ENCODE measurements around the gene HMX1.

The HMX1 gene

DNA sequence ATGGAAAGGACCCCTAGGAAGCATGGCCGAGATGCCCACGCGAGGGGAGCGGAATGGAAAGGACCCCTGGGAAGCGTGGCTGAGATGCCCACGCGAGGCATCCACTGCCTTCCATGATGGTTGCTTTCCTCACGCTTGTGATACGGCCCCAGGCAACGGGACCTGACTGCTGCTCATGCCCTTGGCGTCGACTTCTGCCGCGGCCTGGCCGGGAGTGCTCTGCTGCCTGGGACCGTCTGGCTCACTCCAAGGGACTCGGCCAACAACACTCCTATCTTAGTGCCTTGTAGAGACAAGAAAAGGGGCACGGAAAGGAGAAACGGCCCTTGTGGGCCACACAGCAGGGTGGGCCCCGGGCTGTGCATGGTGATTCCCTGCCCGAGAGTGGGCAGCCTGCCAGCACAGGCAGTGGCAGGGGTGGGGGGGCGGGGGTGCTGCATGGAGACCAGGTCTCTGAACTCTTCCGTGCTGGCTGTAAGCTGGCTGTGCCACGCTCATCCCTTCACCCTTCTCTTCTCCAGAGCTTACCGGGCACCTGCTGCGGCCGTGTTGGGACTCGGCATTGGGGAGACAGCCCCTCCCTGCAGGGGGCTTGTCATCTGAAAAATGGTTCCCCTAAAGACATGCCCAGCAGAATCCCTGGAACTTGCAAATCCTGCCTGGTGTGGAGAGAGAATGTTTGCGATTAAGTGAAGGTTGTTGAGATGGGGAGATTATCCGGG lies 38.6 kb upstream of the HMX1 start:
- no peak for DNase-seq (ENCODE audit: low read depth in 2 of 2)

DNA sequence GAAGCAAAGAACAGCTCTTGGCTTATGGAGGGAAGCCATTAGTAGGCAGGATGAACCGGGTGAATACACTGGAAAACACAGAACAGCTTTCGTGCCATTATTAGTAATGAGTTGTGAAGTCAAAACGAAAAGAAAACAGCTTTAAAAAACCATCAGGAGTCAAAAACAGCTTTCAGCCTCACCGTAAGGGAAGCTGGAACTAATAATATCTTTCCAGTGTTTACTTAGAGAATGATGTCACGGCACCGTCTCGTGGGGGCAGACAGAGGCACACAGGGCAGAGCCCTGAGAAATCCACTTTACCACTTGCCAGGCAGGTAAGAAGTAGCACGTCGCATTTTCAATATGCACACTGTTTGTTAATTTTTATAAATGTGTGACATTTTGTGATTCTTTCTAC lies 37.9 kb upstream of the HMX1 start:
- DNase-seq (ENCODE audit: low read depth in 2 of 2), result no peak

DNA sequence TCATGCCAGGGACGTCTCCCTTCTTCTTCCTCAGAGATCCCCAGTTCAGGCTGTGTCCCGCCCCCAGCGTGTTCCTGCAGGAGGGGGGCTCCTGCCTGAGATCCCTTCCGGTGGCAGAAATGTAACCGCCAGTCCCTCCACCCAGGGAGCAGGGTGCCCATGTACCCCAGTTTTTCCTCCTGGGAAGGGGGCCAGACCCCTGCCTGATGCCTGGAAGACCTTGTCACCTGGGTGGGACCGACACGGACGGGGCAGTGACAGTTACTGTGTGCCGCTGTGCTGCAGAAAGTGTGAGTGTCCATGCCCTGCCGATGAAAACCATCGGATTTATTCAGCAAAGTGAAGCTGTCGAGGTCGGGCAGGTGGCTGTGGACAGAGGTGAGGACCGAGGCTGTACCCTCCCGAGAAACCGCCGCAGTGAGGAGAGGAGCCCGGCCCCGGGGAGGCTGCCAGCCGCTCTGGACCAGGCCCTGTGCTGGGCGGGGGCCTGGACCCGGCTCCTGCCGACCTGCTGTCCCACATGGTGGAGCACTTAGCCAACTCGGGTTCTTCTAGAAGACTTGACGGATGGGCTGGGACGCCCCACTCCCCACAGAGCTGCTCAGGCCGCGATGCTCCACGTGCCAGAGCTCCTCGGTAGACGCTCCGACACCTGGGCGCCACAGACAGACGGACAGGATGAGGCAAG lies 36.7 kb upstream of the HMX1 start:
- DNase-seq (ENCODE audit: low read depth in 2 of 2), result no peak

DNA sequence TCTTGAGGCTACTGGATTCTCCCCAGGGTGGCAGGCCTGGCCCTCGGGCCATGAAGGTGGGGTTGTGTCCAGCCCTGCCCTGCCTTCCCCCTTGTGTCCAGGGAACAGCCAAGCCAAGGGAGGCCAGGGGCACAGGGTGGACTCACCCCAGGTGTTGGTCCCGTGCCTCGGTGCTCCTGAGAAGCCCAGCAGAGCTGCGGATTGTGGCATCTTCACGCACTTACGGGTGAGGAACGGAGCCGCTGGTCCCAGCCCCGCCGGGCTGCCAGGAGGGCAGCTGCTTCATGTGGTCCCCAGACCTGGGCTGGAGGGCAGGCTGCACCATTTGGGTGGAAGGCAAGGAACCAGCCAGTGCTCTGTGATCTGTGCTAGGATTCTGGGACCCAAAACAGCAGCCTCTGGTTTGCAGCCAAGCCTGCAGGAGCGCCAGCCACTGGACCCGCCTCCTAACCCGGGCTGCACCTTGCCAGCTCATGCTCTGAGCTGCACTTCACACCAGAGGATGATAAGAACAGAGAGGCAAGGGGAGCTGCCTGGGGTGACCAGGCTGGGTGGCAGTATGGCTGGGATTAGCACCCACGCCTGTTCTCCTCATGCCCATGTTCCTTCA lies 36.1 kb upstream of the HMX1 start:
- DNase-seq (ENCODE audit: low read depth in 2 of 2), result no peak

DNA sequence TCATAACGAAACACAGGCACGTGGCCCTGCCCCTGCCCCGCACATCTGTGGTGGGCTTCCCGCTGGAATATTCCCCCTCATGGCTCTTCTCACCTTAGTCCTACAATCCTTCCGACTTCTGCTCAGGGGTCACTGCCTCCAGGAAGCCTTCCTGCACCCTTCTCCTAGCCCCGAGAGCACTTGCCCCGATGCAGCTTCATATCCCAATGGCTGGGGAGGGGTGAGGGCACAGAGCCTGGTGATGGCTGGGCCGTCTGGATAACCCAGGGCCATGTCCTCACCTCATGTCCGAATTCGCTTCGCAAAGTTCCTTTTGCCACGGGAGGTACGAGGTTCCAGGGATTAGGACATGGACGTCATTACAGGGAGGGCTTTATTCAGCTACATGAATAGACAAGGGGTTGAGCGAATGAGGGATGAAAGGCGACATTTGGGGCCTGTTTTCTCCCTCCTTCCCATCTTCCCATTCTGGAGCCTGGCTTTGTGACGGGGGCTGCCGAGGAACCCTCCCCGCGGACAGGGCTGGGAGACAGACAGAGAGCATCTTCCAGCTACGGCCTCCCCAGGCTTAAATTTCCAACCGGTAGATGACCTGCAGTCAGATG lies 35.5 kb upstream of the HMX1 start:
- DNase-seq (ENCODE audit: low read depth in 2 of 2), result no peak

DNA sequence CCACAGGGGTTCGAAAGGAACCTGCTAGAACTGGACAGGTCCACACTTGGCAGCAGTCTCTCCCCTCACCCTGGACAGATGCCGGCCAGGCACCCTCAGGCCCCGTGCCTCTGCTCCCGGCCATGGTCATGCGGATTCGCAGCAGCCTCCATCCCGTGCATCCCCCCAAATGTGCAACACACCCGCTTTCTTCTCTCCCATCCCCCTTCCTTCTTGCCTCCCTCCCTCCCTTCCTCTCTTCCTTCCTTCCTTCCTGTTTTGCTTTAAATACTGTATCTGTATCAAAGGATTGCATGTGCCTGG lies 35.0 kb upstream of the HMX1 start:
- no peak for DNase-seq (ENCODE audit: low read depth in 2 of 2)

DNA sequence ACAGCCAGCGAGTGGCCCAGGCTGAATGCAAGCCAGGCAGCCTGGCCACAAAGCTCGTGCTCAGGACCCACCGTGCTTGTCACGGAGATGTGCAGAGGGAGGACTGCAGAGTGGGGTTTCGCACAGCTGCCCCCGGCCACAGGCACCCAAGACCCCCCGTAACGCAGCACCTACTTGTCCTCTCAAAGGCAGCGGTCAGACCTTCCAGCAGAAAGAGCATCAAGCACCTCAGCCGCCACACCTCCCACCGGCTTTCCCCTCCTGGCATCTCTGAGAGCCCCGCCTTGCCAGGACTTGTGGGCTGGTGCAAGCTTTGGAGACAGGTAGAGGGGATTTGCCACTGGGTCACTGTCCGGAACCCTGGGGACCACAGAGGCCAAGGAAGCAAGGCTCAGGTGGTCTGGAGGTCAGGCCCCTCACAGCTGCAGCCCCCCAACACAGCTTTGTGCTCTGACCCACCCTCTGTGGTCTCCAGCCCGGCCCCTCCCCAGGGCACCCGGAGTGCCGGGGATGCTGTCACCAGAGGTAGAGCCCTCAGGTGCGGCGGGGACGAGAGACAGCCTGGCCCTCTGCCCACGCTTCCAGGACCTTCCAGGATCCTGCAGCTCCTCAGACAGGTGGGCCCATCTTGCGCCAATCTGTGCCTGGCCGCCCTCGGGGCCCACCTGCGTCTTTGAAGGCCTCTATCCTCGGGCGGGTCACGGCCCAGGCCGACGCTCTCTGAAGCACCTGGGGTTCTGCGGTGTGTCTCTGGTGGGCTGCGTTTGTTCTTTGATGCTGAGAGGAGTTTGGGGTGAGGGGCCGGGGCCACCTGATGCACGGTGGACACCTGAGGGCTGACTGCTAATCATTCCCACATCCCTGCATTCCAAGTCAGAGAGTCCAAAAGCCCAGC lies 34.4 kb upstream of the HMX1 start:
- DNase-seq (ENCODE audit: low read depth in 2 of 2), result no peak

DNA sequence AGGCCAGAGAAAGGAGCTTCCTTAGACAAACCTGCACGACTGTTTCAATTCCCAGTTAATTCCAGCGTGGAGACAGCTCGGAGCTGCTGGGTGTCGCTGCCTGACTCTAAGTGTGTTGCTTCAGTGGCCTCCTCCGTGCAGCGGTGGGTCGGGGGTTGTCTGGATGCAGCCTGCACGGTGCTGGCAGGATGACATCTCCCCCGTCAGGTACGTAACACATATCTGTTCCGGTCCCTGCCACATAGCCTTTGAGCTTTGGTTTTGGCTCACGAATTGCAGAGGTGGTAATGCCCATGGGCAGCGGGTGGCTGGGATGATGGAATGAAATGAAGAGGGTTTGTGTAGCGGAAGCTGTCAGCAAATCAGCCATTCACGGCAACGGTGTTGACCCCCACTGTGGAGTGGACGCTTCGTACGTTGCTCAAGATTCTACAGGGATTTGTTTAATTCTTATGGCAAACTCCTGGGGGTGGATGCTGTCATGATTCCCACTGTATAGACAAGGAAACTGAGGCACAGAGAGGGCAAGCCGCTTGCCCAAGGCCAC lies 33.7 kb upstream of the HMX1 start:
- DNase-seq (ENCODE audit: low read depth in 2 of 2), result no peak

DNA sequence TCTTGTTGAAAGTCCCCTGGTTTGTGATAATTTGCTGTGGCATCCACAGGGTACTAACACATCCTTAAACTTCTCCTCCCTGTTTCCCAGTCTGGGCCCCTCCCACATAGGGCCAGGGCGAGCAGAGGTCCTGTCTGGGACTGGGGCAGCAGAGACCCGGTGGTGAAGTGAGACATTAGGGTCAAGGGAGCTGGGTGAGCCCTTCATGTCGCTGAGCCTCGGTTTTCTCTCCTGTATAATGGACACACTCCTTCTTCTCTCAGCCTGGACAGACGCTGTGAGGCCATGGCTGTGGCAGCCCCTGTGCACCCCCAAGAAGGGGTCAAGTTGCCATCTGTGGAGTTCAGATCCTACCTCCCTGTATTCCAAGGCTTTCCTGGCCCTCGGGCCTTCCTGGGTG lies 33.0 kb upstream of the HMX1 start:
- no peak for DNase-seq (ENCODE audit: low read depth in 2 of 2)

DNA sequence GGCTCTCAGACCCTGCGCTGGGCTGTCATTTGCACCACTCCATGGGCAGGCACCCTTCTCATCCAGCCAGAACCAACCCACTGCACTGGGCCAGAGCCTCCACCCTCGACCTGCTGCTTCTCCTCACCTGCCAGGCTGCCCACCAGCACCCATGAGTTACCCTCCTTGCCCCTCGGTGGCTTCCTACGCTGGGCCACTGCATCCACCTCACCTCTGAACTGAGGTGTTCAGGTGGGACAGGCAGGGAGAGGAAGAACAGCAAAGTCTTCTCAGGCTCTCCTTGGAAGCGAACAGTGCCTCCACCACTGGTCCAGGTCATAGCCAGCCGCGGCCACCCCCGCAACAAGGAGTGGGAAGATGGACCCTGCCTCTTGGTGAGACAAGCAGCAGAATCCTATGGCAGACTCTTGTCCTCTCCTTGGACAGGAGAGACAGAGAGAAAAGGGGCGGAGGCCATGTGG lies 32.4 kb upstream of the HMX1 start:
- DNase-seq (ENCODE audit: low read depth in 2 of 2), result no peak

DNA sequence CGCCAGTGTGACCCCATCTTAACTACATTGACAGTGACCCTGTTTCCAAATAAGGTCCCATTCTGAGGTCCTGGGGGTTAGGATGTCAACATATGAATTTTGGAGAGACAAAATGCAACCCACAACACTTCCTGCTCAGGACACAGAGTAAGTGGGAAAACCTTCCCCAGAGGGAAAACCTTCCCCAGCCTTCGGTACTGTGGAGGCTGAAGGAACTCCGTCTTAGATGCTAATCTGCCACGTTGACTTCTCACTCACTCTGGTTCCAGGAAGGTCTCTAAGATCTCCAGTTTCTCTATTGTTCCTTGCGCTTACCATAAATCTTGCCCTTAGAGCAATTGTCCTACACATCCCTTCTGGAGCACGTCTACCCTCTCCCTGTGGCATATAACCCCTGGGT lies 29.7 kb upstream of the HMX1 start:
- DNase-seq (ENCODE audit: low read depth in 2 of 2), result no peak

DNA sequence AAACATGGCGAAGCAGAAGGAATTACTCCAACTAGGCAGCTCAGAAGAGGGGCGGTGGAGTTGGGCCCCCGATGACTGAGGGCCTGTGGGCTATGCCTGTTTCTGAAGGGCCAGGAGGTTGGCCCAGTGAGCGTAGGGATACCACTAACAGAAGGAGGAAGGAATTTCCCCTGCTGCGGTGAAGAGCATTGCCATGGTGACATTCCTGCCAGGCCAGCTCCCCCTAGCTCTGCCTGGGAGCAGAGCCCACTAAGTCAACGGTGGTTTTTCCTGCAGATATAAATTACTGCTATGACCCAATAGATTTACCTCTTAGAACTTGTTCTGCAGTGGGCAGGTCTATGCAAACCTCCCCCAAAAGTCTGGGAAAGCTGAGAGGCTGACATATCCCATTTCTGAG lies 28.9 kb upstream of the HMX1 start:
- DNase-seq (ENCODE audit: low read depth in 2 of 2), result no peak

DNA sequence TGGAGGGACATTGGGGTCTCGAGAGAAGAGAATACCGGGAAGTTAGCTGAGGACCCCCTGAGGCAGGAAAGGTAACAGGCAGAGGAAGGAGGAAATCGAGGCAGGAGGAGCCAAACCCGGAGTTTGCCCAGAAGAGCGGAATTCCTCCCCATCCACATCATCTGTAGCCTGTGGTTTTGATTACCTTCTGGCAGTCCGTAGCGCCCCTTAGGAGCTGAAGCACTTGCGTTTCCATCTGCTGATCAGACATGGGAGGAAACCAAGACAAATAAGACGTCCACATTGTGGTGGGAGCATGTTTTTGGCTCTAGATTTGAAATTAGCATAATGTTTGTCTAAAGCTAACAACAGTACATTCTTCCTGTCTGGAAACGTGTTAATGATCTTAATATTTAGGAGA lies 26.8 kb upstream of the HMX1 start:
- DNase-seq (ENCODE audit: low read depth in 2 of 2), result no peak

DNA sequence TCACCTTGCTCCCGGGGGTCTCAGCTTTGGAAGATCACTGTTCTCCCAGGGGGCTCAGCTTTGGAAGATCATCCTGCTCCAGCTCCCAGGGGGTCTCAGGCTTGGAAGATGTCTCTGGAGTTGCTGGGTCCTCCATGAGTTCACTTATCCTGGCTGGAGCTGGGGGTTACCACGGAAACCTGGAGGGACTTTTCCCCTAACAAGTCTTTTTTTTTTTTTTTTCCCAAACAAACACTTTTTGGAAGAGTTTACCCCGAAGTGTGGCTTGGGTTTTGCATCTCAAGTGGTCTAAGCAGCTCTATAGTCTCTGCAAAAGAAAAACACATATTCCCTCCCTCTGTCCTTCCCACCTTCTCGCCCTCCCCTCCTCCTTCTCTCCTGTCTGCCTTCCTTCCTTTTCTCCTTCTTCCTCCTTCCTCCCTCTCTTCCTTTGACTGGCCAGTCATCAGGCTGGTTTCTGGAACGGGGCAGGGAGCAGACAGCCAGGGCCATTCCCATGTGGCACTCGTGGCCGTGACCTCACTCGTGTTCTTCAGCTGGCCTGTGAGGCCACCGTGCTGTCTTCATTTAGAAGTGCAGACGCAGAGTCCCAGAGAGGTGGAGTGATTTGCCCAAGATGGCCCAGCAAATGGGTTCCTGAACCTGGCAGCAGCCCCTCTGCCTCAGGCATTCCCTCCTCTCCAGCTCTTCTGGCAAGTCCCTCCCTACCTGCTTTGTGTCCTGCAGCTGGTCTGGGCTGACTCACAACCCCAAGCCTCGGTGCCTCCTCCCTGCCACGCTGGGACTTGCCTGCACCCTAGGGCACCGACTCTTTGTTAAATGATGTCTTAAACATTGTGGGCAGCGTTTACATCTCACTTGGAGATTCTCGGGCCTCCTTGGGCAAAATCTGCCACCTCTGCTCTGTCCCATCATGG lies 25.9 kb upstream of the HMX1 start:
- DNase-seq (ENCODE audit: low read depth in 2 of 2), result no peak

DNA sequence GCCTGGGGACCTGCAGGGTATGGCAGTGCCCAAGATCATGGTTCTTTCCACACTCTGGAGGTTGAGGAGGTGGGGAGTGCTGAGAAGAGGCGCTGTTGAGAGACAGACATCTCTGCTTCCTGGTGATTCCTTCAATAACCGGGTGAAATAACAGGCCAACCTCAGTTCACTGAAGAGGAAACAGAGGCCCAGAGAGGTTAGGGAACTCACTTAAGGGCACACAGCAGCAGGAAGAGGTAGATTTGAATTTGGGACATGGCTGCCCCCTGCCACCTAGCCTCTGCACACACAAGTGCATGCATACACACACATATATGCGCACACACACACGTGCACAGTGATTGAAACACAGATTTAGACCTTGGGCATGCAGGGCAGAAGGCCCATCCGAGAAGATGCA lies 24.9 kb upstream of the HMX1 start:
- no peak for DNase-seq (ENCODE audit: low read depth in 2 of 2)

DNA sequence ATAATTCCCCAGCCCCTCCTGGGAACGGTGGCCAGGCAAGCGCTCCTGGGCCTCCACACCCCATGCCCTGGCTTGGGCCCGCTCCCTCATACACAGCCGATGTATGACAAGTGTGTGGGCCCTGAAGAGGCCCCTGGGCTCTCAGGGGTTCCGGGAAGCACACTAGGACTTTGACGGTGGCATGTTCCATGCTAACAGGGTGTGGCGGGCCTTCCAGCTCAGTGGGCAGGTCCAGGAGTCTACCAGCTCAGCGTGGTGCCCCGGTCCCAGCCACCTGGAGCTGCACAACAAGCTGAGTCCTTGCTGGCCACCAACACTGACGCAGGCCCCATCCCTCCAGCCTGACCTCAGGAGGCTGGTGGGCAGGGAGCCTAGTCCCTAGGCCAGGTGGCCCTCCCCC lies 24.4 kb upstream of the HMX1 start:
- no peak for DNase-seq (ENCODE audit: low read depth in 2 of 2)

DNA sequence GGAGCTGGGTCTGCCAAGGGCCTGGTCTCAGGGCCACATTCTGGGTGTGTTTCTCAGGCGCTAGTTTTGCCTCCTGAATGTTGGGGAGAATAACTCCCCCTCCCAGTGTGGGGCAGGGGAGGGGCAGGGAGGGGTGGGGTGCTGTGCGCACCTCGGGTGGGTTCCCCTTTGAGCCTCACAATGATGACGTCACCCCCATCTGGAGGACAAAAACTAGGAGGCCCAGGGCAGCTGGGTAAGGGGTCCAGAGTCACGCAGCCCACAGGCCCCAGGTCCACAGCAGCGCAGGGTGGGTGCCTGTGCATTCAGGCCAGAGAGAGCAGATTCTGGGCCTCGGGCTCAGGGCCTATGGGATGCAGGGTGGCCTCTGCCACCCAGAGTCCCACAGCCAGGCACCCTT lies 23.7 kb upstream of the HMX1 start:
- DNase-seq (ENCODE audit: low read depth in 2 of 2), result no peak

DNA sequence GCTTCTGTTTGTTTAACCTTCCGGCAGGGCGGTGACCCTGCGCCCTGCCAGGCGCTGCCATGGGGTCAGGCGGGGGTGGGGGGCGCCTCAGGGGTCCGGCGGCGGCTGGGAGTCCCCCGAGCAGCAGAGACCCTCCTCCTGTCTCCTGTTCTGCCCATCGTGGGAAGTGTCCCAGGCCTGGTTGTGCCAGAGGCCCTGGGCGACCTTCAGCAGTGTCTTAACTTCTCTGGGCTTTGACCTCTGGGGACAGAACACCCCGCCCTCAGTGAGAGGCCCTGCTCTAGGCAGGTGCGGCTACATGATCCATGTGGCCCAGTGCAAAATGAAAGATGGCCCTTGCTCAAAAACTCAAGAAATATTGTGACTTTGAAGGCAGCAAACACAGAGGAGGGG lies 22.8 kb upstream of the HMX1 start:
- no peak for DNase-seq (ENCODE audit: low read depth in 2 of 2)

DNA sequence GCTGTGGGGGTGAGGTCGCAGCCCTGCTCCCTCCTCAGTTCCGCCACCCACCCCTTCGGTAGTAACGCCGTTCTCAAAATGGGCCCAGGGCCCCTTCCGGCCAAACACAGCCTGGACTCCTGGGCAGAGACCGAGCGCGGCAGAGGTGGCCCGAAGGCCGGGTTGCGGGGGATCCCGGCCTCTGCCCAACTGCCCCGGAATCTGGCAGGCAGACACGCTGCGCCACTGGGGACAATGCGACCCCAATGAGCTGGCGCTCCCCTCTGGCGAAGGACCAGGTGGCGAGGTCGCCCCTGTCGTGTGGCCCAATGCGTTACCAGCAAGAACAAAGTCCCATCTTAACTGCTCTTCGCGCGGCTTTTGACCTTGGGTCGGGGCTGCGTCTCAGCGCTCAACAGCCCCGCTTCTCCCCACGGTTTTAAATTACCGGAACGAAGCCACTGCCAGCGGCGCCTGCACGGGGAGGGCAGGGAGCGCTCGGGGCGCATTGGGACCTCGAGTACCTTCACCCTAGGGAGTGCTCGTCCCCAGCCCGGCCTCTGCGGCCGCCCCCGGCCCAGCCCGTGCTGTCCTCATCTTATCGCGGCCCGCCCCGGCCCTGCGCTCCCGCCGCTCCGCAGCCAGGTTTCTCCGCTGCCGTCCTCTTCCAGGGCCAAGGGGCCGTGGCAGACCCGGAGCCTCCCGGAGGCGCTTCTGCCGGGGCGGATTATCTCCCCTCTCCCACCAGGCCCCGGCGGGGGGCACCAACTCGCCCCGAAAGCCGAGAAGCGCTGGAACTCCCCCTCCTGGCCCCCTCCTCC lies 22.2 kb upstream of the HMX1 start:
- no peak for DNase-seq (ENCODE audit: low read depth in 2 of 2)

DNA sequence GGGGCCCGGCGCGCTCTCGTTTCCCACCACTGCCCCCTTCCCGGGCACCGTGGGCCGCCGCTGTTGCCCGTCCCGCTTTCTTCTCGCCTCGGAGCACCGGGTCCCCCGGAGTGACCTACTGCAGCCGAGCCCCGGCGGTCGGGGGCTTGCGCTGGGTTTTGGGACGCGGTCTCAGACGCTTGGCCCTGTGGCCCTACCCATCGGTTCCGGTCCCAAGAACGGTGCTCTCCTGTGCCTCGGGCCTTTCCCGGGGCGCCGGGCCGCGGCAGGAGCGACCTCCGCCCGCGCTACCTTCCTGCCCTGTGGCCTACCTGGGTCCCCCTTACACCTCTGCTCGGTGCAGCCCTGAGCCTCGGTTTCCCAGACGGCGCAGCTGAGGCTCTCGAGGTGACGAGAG lies 21.6 kb upstream of the HMX1 start:
- DNase-seq (ENCODE audit: low read depth in 2 of 2), result no peak

Data from stimulated activated CD4-positive, alpha-beta T cell treated with anti-CD3 and anti-CD28 coated beads, Interleukin-1b, Interleukin-23, amount 100 ng/mL, for 4 hours (primary cell).